ENCODE results near the gene PI4KA.

DNA sequence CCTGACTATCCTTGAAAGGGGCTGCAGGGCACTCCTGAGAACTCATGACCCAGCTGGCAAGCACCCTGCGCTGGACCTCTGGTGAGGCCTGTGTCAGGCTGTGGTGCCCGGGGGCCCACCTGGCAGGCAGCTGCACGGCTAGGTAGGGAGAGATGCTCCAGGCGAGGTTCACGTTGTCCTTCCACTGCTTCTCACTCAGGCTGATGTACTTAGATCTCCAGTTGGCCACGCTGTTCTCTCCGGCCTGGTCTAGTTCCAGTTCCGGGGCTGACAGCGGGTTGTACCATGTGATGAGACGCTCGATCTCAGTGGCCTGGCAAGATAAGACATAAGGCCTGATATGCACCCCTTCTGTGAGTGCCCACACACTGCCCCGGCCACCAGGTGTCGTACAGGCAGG, 129.4 kb downstream of the PI4KA start:
- TF ChIP-seq POLR2AphosphoS5 (IDR thresholded peaks at IDR 0.05) (no peak), CTCF (IDR thresholded peaks at IDR 0.05) (no peak), POLR2A (IDR thresholded peaks at IDR 0.05) (no peak)

All from breast epithelium (tissue), 3 donors.